Spinal cord (tissue), 10 donors: Measurements from ENCODE around the gene EIF3L. TPM values are rescaled to one million over a fixed set of nuclear protein-coding genes. Genes with fewer than 3 reads are reported as not detected.
A peak's percentile ranks its signal among the peaks of the same experiment; 100 is the strongest.

Experiments
- DNase-seq, 6 donors: peaks; one replicate each; pipeline versions ENCODE4 v3.0.0 to v3.0.0-alpha.2; 2013 to 2015; ENCODE audit warnings: low spot score in 6 of 6, low read depth in 4 of 6
- H3K27ac ChIP-seq: one replicate; pipeline ENCODE4 v1.5.1; 2013; ENCODE audit warnings: low read depth, low read length, control low read depth
- H3K27me3 ChIP-seq: one replicate; pipeline ENCODE4 v1.6.1; 2013; ENCODE audit warnings: low read length; ENCODE audit not compliant: control insufficient read depth, insufficient read depth
- H3K36me3 ChIP-seq: one replicate; pipeline ENCODE4 v1.6.1; 2013; ENCODE audit warnings: low read length; ENCODE audit not compliant: control insufficient read depth, insufficient read depth
- H3K4me1 ChIP-seq: one replicate; pipeline ENCODE4 v1.6.1; 2013; ENCODE audit warnings: low read length; ENCODE audit not compliant: control insufficient read depth, insufficient read depth
- H3K4me3 ChIP-seq: one replicate; pipeline ENCODE4 v1.5.1; 2013; ENCODE audit warnings: low read depth, low read length, control low read depth
- H3K9me3 ChIP-seq: one replicate; pipeline ENCODE4 v1.6.1; 2013; ENCODE audit warnings: low read length; ENCODE audit not compliant: control insufficient read depth, insufficient read depth
- WGBS: methylation state at CpG from one replicate; pipeline ENCODE4 v1.1.5; 2013; ENCODE audit warnings: missing lambda C conversion rate; ENCODE audit not compliant: insufficient coverage; 5-methylcytosine and 5-hydroxymethylcytosine counted together
- polyA plus RNA-seq, 2 donors: library from polyadenylated mRNA; unstranded; fragments of 120-200 nt; gene quantifications; one replicate each; pipeline ENCODE4 v1.2.1, GENCODE V29; 2013; ENCODE audit not compliant: insufficient read length in 2 of 2
- total RNA-seq, 2 donors: library from RNA; depleted of rRNA in 1 of 2; stranded (reverse); fragments of 120-200 nt in 1 of 2; fragments of >200 nt in 1 of 2; gene quantifications; one replicate each; pipeline versions ENCODE4 v1.2.3 to v1.2.4, GENCODE V29; 2013 to 2014
- donor health status: healthy.

The EIF3L gene
- total and polyA plus RNA-seq, 4 donors: 347 to 814 (median 612) TPM

DNA sequence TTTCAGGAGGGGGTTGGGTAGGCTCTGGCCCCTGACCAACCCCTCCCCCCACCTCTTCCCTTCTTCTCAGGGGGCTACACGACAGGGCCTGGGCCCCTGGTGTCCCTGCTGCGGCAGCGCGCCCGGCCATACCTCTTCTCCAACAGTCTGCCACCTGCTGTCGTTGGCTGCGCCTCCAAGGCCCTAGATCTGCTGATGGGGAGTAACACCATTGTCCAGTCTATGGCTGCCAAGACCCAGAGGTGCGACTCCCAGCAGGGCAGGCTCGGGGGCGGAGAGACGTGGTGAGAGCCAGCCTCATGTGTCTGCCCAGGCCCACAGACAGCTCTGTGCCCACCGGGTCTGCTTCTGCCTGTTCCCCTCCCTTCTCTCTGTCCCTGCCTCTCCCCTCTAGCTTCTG, 33.6 kb upstream of the EIF3L start:
- Histone ChIP-seq H3K27ac (no peak overlapping the region), H3K9me3 (no peaks in the 10 kb centered on the region), H3K36me3 (peaks cover 40% of the 10 kb centered on the region), H3K4me1 (peaks cover 21% of the 10 kb centered on the region), H3K4me3 (no peak overlapping the region), H3K27me3 (peaks cover 16% of the 10 kb centered on the region)
- 88% methylated on average over 10 of the region's 12 CpGs for WGBS
- DNase-seq: no peak

DNA sequence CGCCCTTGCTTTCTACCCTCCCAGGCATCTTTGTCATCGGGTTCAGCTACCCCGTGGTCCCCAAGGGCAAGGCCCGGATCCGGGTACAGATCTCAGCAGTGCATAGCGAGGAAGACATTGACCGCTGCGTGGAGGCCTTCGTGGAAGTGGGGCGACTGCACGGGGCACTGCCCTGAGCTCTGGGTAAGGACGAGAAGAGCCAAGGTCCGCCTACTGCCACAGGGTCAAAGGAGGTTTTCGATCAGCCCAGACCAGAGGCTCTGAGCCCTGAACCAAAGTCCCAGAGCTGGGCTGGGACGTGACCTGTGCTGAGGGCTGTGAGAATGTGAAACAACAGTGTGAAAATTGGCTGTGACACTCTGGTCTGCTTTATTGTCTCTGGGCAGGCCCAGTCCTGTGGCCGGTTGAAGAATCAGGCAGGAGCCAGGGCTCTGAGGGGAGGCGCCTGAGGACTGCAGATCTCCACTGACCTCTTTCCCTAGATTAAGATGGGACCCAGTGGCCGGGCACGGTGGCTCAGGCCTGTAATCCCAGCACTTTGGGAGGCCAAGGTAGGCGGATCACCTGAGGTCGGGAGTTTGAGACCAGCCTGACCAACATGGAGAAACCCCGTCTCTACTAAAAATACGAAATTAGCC, 32.6 kb upstream of the EIF3L start:
- WGBS: 97% methylated on average over 21 of the region's 23 CpGs
- H3K36me3 ChIP-seq: peaks cover 40% of the 10 kb centered on the region
- no peak for DNase-seq
- peaks cover 20% of the 10 kb centered on the region for H3K27me3 ChIP-seq
- no peak overlapping the region for H3K4me3 ChIP-seq
- peaks cover 21% of the 10 kb centered on the region for H3K4me1 ChIP-seq
- no peaks in the 10 kb centered on the region for H3K9me3 ChIP-seq
- H3K27ac ChIP-seq: no peak overlapping the region

DNA sequence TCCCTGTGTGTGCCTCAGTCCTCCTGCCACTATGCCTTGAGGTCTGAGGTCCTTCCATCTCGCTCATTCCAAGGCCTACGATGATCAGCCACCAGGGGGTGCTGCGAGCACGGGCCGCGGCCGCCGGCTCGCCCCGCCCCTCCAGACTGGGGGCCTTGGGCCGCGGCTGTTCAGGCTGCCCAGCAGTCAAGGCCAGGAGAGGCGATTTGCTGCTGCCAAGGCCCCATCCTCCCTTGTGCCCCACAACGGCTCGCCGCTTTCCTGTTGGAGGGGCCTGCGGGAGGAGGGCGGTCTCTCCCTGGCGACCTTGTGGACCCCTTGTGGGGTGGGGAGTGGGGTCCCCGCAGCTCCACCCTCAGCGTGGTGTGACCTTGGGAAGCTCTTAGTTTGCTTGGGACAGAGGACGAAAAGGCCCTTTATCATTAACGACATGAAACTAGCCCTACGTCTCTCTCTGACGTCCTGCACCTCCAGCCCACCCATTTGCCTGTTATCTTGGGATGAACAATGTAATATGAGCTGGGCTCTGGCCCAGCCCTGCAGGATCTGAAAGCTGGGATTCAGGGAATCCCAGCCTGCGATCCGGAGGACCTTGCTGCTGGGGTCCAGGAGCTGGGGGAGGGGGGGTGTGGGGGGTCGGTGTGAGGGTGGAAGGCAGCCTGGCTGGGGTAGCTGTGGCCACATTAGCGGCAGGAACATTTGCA, 31.4 kb upstream of the EIF3L start:
- Histone ChIP-seq H3K9me3 (no peaks in the 10 kb centered on the region), H3K27me3 (peaks cover 29% of the 10 kb centered on the region), H3K4me1 (peaks cover 25% of the 10 kb centered on the region), H3K27ac (peak overlapping the region; percentile 83), H3K4me3 (peak overlapping the region; percentile 40), H3K36me3 (peaks cover 40% of the 10 kb centered on the region)
- peak in 3 of 6 donors; percentile 69 to 92 (median 91) for DNase-seq
- WGBS: 2% methylated on average over 19 of the region's 29 CpGs

DNA sequence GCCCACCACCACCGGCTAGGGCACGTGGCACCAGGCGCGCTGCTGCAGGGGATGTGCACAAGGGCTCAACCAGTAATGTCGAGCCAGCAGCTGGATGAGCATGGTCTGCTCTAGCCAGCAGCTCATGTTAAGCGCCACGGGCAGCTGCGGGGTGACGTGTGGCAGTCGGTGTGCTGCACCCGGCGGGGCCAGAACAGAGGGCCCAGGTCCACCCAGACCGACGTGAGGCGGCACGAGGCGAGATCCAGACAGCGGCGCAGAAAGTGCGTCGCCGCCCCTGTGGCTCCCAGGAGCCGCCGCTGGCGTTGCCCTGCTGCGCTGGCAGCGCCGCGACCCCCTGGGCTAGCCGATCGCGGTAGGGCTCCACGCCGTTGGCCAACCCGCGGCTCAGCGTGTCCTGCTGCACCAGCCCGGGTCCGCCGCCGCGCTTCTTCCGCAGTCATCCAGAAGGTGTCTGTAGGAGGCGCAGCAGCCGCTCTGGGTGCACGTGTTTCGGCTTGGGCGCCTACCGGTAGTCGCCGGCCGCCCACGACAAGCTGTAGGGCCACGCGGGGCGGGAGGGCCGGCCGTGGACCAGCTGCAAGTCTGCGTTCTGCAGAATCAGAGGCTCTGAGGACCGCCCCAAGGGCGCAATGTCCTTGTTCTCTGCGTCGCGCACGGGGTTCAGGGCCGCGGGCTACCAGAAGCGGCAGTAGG, 30.7 kb upstream of the EIF3L start:
- peak in 2 of 6 donors; percentile 65 to 66 for DNase-seq
- Histone ChIP-seq H3K27ac (no peak overlapping the region), H3K9me3 (no peaks in the 10 kb centered on the region), H3K36me3 (peaks cover 36% of the 10 kb centered on the region), H3K4me1 (peaks cover 25% of the 10 kb centered on the region), H3K4me3 (peak overlapping the region; percentile 24), H3K27me3 (peaks cover 36% of the 10 kb centered on the region)
- 2% methylated on average over 68 of the region's 68 CpGs for WGBS

DNA sequence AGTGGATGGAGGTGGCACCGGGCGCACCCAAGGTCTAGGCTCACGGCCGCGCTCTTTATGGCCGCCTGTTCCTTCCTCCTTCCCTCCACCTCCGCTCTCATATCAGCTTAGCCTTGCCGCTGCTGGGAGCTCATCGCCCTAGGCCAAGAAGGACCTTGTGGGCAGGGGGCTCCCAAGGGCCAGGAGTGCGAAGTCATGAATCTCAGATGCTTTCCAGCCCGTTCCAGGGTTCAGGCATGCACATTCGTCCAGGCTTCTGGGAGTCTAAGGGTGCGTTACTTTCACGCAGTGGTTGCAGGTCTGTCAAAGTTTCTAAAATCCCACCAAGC, 30.1 kb upstream of the EIF3L start:
- peaks cover 32% of the 10 kb centered on the region for H3K36me3 ChIP-seq
- peaks cover 25% of the 10 kb centered on the region for H3K4me1 ChIP-seq
- peak overlapping the region; percentile 24 for H3K4me3 ChIP-seq
- H3K9me3 ChIP-seq: no peaks in the 10 kb centered on the region
- whole genome bisulfite sequencing: 18% methylated on average over 14 of the region's 14 CpGs
- no peak overlapping the region for H3K27ac ChIP-seq
- peaks cover 40% of the 10 kb centered on the region for H3K27me3 ChIP-seq
- peak in 1 of 6 donors; percentile 10 for DNase-seq

DNA sequence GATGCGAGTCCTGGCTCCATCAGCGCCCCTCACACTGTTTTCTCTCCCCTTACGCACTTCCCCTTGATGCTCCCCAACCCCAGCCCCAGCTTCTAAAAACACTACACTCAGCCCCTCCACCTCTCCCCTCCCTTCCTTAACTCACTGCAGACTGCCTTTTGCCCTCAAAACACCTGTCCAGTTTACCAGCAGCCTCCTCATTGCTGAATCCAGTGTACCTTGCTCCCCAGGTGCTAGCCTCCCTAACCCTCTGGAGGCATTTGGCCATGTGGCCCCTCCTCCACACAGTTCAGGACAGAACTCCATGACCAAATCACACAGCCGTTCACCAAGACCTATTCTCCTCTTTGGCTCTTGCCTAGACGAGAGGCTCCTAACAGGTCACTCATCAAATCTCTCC, 28.9 kb upstream of the EIF3L start:
- Histone ChIP-seq H3K27ac (no peak overlapping the region), H3K4me1 (peaks cover 27% of the 10 kb centered on the region), H3K4me3 (no peak overlapping the region), H3K36me3 (peaks cover 20% of the 10 kb centered on the region), H3K9me3 (no peaks in the 10 kb centered on the region), H3K27me3 (peaks cover 43% of the 10 kb centered on the region)
- WGBS: 100% methylated on average over 3 of the region's 5 CpGs
- no peak for DNase-seq

DNA sequence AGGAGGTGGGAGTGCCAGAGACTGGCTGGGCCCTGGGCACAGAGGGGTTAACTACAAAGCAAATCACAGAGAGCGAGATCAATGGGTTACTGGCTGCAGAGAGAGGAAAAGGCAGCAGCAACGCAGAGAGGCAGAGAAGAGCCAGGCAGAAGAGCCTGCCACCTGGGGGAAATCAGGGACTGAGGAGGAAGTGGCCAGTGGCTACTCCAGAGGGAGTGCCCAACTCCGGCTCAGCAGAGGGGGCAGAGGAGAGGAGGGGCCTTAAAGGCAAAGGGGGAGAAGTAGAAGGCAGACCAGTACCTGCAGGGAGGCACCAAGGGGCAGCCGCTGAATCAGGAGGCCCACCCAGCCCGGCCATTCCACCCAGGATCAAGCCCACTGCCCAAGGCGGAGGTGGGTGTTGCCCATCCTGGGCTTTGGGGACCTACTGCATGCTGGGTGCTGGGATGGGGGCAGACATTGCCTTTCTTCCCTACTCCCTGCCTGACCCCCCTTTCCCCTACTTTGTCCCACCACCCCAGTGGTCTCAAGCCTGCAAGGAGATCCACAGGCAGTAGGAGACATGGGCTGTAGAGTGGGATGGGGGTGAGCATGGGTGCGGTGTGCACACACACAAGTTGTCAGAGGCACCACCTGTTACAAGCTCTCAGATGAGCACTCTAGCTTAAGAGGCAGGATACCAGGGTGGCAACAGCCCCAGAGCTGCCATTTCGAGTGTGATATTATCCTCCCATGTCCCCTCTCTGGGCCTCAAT, 27.0 kb upstream of the EIF3L start:
- H3K9me3 ChIP-seq: no peaks in the 10 kb centered on the region
- DNase-seq: no peak
- H3K27me3 ChIP-seq: peaks cover 46% of the 10 kb centered on the region
- 22% methylated on average over 6 of the region's 8 CpGs for WGBS
- no peak overlapping the region for H3K4me3 ChIP-seq
- H3K27ac ChIP-seq: no peak overlapping the region
- peaks cover 9% of the 10 kb centered on the region for H3K36me3 ChIP-seq
- H3K4me1 ChIP-seq: peaks cover 37% of the 10 kb centered on the region

DNA sequence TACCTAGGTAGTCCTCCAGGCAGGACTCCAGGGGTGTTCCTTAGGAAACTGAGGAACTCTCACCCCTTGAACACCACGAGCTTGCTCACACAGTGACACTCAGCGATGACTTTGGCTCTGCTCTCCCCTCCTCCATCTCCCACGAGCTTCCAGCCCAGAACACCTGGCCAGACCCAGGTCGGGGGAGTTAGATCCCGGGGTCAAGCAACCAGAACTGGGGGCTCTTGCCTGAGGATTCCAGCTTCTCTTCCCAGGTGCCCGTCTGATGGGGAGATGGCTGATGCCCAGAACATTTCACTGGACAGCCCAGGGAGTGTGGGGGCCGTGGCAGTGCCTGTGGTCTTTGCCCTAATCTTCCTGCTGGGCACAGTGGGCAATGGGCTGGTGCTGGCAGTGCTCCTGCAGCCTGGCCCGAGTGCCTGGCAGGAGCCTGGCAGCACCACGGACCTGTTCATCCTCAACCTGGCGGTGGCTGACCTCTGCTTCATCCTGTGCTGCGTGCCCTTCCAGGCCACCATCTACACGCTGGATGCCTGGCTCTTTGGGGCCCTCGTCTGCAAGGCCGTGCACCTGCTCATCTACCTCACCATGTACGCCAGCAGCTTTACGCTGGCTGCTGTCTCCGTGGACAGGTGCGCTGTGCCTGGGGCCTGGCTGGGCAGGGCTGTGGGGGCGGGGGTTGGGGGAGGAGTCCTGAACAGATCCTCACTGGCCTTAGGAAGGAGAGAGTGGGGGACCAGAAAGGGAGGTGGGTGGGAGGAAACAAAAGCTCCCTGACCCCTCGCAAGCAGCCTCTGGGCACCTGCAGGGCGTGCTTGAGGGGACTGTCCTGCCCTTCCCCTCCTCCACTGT, 25.9 kb upstream of the EIF3L start, which contains the start of gene GALR3:
Gene GALR3 (plus strand): TSS at position 249 of the 852 bp plus-strand sequence. CDS start 25 bp downstream, at position 274.
- 54% methylated on average over 15 of the region's 21 CpGs for WGBS
- no peak for DNase-seq
- H3K4me1 ChIP-seq: peaks cover 30% of the 10 kb centered on the region
- no peak within 1 kb of the TSS for H3K4me3 ChIP-seq
- H3K9me3 ChIP-seq: no peaks in the 10 kb centered on the region
- H3K36me3 ChIP-seq: peaks cover 15% of the 10 kb centered on the region
- no peak within 1 kb of the TSS for H3K27ac ChIP-seq
- peaks cover 46% of the 10 kb centered on the region for H3K27me3 ChIP-seq
